Measurements from ENCODE around the gene MOGAT3.

GRCh38 chr7:101235050-101235449 is 34.2 kb upstream of the MOGAT3 start:
- TF ChIP-seq CTCF (conservative IDR thresholded peaks at IDR 0.05; ENCODE audit: low read depth in 2 of 2) = peak; percentile 64 to 84
- no peak for TF ChIP-seq EZH2 (IDR thresholded peaks at IDR 0.05; ENCODE audit: low read depth, unreplicated experiment)
